GM12873 (cell line): ENCODE measurements around the gene TCEANC2.

Experiments
- CTCF ChIP-seq: IDR thresholded peaks from 2 replicates; pipeline ENCODE4 v1.5.1; 2012; ENCODE audit warnings: low read depth, mild to moderate bottlenecking, moderate library complexity, low read length, control low read depth; ENCODE audit not compliant: insufficient read depth; ENCODE audit errors: missing control alignments

Gene TCEANC2

GRCh38 chr1:54011316-54012007, 41.9 kb upstream of the TCEANC2 start:
- TF ChIP-seq CTCF: no peak

- no peak for TF ChIP-seq CTCF
Measured at GRCh38 chr1:54012008-54012325, 41.4 kb upstream of the TCEANC2 start.

GRCh38 chr1:54012863-54013262, 40.5 kb upstream of the TCEANC2 start:
- TF ChIP-seq CTCF: no peak

GRCh38 chr1:54013393-54014008, 39.9 kb upstream of the TCEANC2 start:
- no peak for TF ChIP-seq CTCF

GRCh38 chr1:54014009-54014629, 39.3 kb upstream of the TCEANC2 start:
- no peak for TF ChIP-seq CTCF

GRCh38 chr1:54016343-54017282, 36.8 kb upstream of the TCEANC2 start:
- no peak for TF ChIP-seq CTCF

GRCh38 chr1:54017979-54018378, 35.4 kb upstream of the TCEANC2 start, which contains the start of gene LDLRAD1:
Gene LDLRAD1 (minus strand): TSS chr1:54018186. CDS start chr1:54018112, 74 bp downstream.
- TF ChIP-seq CTCF: no peak
